ENCODE measurements around the gene TLE4. TPM values are rescaled to one million over a fixed set of nuclear protein-coding genes. Genes with fewer than 3 reads are reported as not detected.

TLE4 gene
- total and polyA plus RNA-seq, 2 of the 13 experiments (the other 11 are each of a cell fraction or from before 2014, with no cell fraction given) = 2.0 to 2.3 TPM

GRCh38 chr9:79633558-79633957 lies 61.8 kb downstream of the TLE4 start:
- Histone ChIP-seq H3K4me2 (ENCODE audit: low read depth, low read length) (no peak overlapping the region), H3K27me3 (ENCODE audit: control insufficient read depth in 1 of 2, insufficient read depth in 2 of 2, low read length in 2 of 2) (no peaks in the 10 kb centered on the region), H3K36me3 (replicated peaks in 1 of 2; ENCODE audit: control insufficient read depth in 1 of 2, insufficient read depth in 2 of 2, low read length in 2 of 2) (no peaks in the 10 kb centered on the region), H2AFZ (ENCODE audit: low read length) (no peak overlapping the region), H3K4me3 (replicated peaks in 1 of 3; ENCODE audit: insufficient read depth in 1 of 3, low read depth in 2 of 3, low read length in 3 of 3) (no peak overlapping the region), H3K9me3 (ENCODE audit: low read length) (peaks cover 17% of the 10 kb centered on the region), H3K4me1 (ENCODE audit: insufficient read depth, low read length) (no peaks in the 10 kb centered on the region), H3K27ac (ENCODE audit: extremely low read length, insufficient read depth, low read length) (no peak overlapping the region), H4K20me1 (ENCODE audit: insufficient read depth, low read length) (no peaks in the 10 kb centered on the region), H3K79me2 (ENCODE audit: insufficient read depth, low read length) (no peaks in the 10 kb centered on the region), H3K9ac (ENCODE audit: insufficient read depth, low read depth, low read length) (no peak overlapping the region)
- TF ChIP-seq SOX6 (IDR thresholded peaks at IDR 0.05) (no peak), SOX6 (CRISPR knock-in tag; IDR thresholded peaks at IDR 0.05) (no peak), KMT2A (CRISPR knock-in tag; IDR thresholded peaks at IDR 0.05) (no peak), ZNF224 (CRISPR knock-in tag; IDR thresholded peaks at IDR 0.05) (no peak), SNAPC4 (CRISPR knock-in tag; IDR thresholded peaks at IDR 0.05) (no peak)
- ChIA-PET POLR2A (no interaction called here), CTCF (ENCODE audit: low intra/inter-chr PET ratio, low total read pairs) (no interaction called here)
- intact Hi-C loops (cut with micrococcal nuclease; ENCODE audit: unreplicated experiment) = no loop called here
- 42% methylated on average over 3 of the region's 3 CpGs for WGBS (ENCODE audit: low lambda C conversion rate)
- FAIRE-seq = no peak
- no TSS peak for BruUV-seq (replicated peaks)
- DNase-seq (ENCODE audit: low spot score) = no peak
- in situ Hi-C loops (cut with HindIII; ENCODE audit: extremely low pct_ligation_motif_present, low pct_unique_long_range_greater_than_20kb) = no loop called here
- ATAC-seq = no peak

All from HepG2 (cell line).